ENCODE data around the gene EBF3.

EBF3 gene

GRCh38 chr10:129963641-129964501 lies at the start of gene EBF3:
Gene EBF3 (minus strand): TSS chr10:129964274. CDS start chr10:129963768, 506 bp downstream.
- DNase-seq, result peak; percentile 14

- no peak for DNase-seq
These were observed 49.5 kb upstream of the EBF3 start for GRCh38 chr10:130013335-130014262.

- DNase-seq, result no peak
These were observed 48.1 kb upstream of the EBF3 start for GRCh38 chr10:130012129-130012528.

GRCh38 chr10:130010653-130011052 lies 46.6 kb upstream of the EBF3 start:
- no peak for DNase-seq

GRCh38 chr10:130009228-130009627 lies 45.2 kb upstream of the EBF3 start:
- DNase-seq, result no peak

GRCh38 chr10:130003787-130004613 lies 39.9 kb upstream of the EBF3 start:
- no peak for DNase-seq

- no peak for DNase-seq
These were observed 39.1 kb upstream of the EBF3 start for GRCh38 chr10:130003166-130003565.

- no peak for DNase-seq
These were observed 38.5 kb upstream of the EBF3 start for GRCh38 chr10:130002606-130003005.

- no peak for DNase-seq
These were observed 36.8 kb upstream of the EBF3 start for GRCh38 chr10:130000918-130001317.

- DNase-seq, result no peak
These were observed 35.1 kb upstream of the EBF3 start for GRCh38 chr10:129999140-129999539.

GRCh38 chr10:129993621-129994020 lies 29.5 kb upstream of the EBF3 start:
- no peak for DNase-seq

GRCh38 chr10:129992356-129992755 lies 28.3 kb upstream of the EBF3 start:
- DNase-seq, result no peak

GRCh38 chr10:129982825-129983224 lies 18.8 kb upstream of the EBF3 start:
- DNase-seq, result no peak

GRCh38 chr10:129978980-129979379 lies 14.9 kb upstream of the EBF3 start:
- no peak for DNase-seq

- no peak for DNase-seq
These were observed 14.2 kb upstream of the EBF3 start for GRCh38 chr10:129978322-129978721.

- DNase-seq, result no peak
These were observed 13.7 kb upstream of the EBF3 start for GRCh38 chr10:129977794-129978193.

GRCh38 chr10:129973674-129974059 lies 9.6 kb upstream of the EBF3 start:
- DNase-seq, result no peak

GRCh38 chr10:129972966-129973673 lies 9.0 kb upstream of the EBF3 start:
- no peak for DNase-seq

- no peak for DNase-seq
These were observed 8.3 kb upstream of the EBF3 start for GRCh38 chr10:129972145-129972965.

GRCh38 chr10:129971381-129972144 lies 7.5 kb upstream of the EBF3 start:
- peak; percentile 23 for DNase-seq
